ENCODE results near the gene ACADSB.

The ACADSB gene

GRCh38 chr10:123100030-123100762, 91.4 kb downstream of the ACADSB start:
- no peak for DNase-seq (ENCODE audit: low read depth in 2 of 2)

- no peak for DNase-seq (ENCODE audit: low read depth in 2 of 2)
Measured at GRCh38 chr10:123101872-123102271, 93.1 kb downstream of the ACADSB start.

GRCh38 chr10:123102673-123103072, 93.9 kb downstream of the ACADSB start:
- DNase-seq (ENCODE audit: low read depth in 2 of 2), result no peak

GRCh38 chr10:123103944-123104343, 95.1 kb downstream of the ACADSB start:
- no peak for DNase-seq (ENCODE audit: low read depth in 2 of 2)
